GM11168 (cell line): ENCODE measurements around the gene DNAJA3.

ENCODE experiments used
- in situ Hi-C: fragments of 300-500 bp; cut with MboI; formaldehyde crosslinking; loops from one replicate; pipeline ENCODE4 v1.12.0; 2022; ENCODE audit warnings: low sequenced_read_pairs; ENCODE audit not compliant: unreplicated experiment

The DNAJA3 gene

GRCh38 chr16:4500272-4500671 lies 74.6 kb downstream of the DNAJA3 start:
- in situ Hi-C loops = no loop called here

- in situ Hi-C loops = no loop called here
Measured at GRCh38 chr16:4501071-4501478, 75.4 kb downstream of the DNAJA3 start.

- in situ Hi-C loops = no loop called here
Measured at GRCh38 chr16:4505356-4506147, 79.9 kb downstream of the DNAJA3 start.
